HepG2 (cell line): ENCODE data around the gene FAT2. TPM values are rescaled to one million over a fixed set of nuclear protein-coding genes. Genes with fewer than 3 reads are reported as not detected.

Source experiments
- ATAC-seq: fragments of 200-7000 bp; cut with Tn5 transposase; 3 replicates; pipeline ENCODE4 v1.9.1; 2020; ENCODE audit warnings: mild to moderate bottlenecking, moderate library complexity
- BruUV-seq: library from RNA; stranded (reverse); fragments of 400-500 nt; replicated peaks from 2 replicates; lab custom pipeline; 2021; lab: Mats Ljungman, UMichigan
- CTCF ChIA-PET: fragments of 300-600 bp; formaldehyde crosslinking; extraction: SDS; loops from one replicate; lab custom pipeline; 2021; ENCODE audit warnings: low total read pairs, inconsistent platforms, low intra/inter-chr PET ratio; lab: Yijun Ruan, JAX
- POLR2A ChIA-PET: fragments of 350-600 bp; sonication (Branson Sonifier 250); formaldehyde crosslinking; loops from one replicate; lab custom pipeline; 2020; ENCODE audit warnings: antibody characterized with exemption, inconsistent platforms; lab: Yijun Ruan, JAX
- DNase-seq: peaks from one replicate; pipeline ENCODE4 v3.0.0-alpha.2; 2015; ENCODE audit warnings: low spot score
- FAIRE-seq: peaks from 3 replicates; lab custom pipeline; 2011; peaks lifted over from hg19 to GRCh38; lab: Jason Lieb, UNC
- H2AFZ ChIP-seq: one replicate; pipeline ENCODE4 v1.6.1; 2011; ENCODE audit warnings: low read length, inconsistent platforms
- H3K27ac ChIP-seq: fragments of 300-600 bp; 3 replicates; pipeline ENCODE4 v1.8.0; 2011; ENCODE audit warnings: mixed run types, mild to moderate bottlenecking, mixed read lengths, low read length, inconsistent platforms; ENCODE audit not compliant: insufficient read depth; ENCODE audit errors: extremely low read length
- H3K27me3 ChIP-seq, 2 experiments: fragments of 200-600 bp in 1 of 2; 2 replicates in 1 of 2; 3 replicates in 1 of 2; pipeline versions ENCODE4 v1.6.0 to v1.8.0; 2011; ENCODE audit warnings: low read length in 2 of 2, mild to moderate bottlenecking in 2 of 2, moderate library complexity in 2 of 2, inconsistent platforms in 1 of 2; ENCODE audit not compliant: insufficient read depth in 2 of 2, control insufficient read depth in 1 of 2
- H3K36me3 ChIP-seq, 2 experiments: fragments of 200-600 bp in 1 of 2; replicated peaks in 1 of 2; 2 replicates in 1 of 2; 3 replicates in 1 of 2; pipeline versions ENCODE4 v1.5.1 to v1.8.0; 2011; ENCODE audit warnings: low read length in 2 of 2, inconsistent platforms in 1 of 2; ENCODE audit not compliant: insufficient read depth in 2 of 2, control insufficient read depth in 1 of 2
- H3K4me1 ChIP-seq: 2 replicates; pipeline ENCODE4 v1.5.1; 2012; ENCODE audit warnings: low read length, inconsistent platforms; ENCODE audit not compliant: insufficient read depth
- H3K4me2 ChIP-seq: 2 replicates; pipeline ENCODE4 v1.6.0; 2011; ENCODE audit warnings: low read depth, low read length, inconsistent platforms
- H3K4me3 ChIP-seq, 3 experiments: fragments of 200-600 bp in 1 of 3; sonication (generic), shearing (Covaris generic) in 1 of 3; replicated peaks in 1 of 3; 2 replicates each; pipeline ENCODE4 v1.5.1; 2011 to 2016; ENCODE audit warnings: low read length in 3 of 3, inconsistent platforms in 2 of 3, low read depth in 2 of 3, mild to moderate bottlenecking in 2 of 3, control low read depth in 1 of 3, mixed read lengths in 1 of 3; ENCODE audit not compliant: insufficient read depth in 1 of 3
- H3K79me2 ChIP-seq: one replicate; pipeline ENCODE4 v1.6.1; 2011; ENCODE audit warnings: low read length, inconsistent platforms; ENCODE audit not compliant: insufficient read depth
- H3K9ac ChIP-seq: 2 replicates; pipeline ENCODE4 v1.6.0; 2011; ENCODE audit warnings: mild to moderate bottlenecking, low read depth, low read length, inconsistent platforms; ENCODE audit not compliant: insufficient read depth
- H3K9me3 ChIP-seq: 2 replicates; pipeline ENCODE4 v1.5.1; 2012; ENCODE audit warnings: mild to moderate bottlenecking, low read length
- H4K20me1 ChIP-seq: 2 replicates; pipeline ENCODE4 v1.6.0; 2011; ENCODE audit warnings: inconsistent platforms, mild to moderate bottlenecking, low read length, moderate library complexity; ENCODE audit not compliant: insufficient read depth
- ETV5 ChIP-seq: IDR thresholded peaks from 2 replicates; pipeline ENCODE4 v1.6.1; 2018; ENCODE audit warnings: missing biosample characterization, missing genetic modification reagents, inconsistent platforms, borderline replicate concordance
- ETV6 ChIP-seq: sonication (generic); formaldehyde crosslinking; conservative IDR thresholded peaks from 2 replicates; pipeline ENCODE4 v1.4.0; 2020; ENCODE audit warnings: missing genetic modification reagents
- FOXP1 ChIP-seq, 2 experiments: fragments of 450-650 bp in 1 of 2; IDR thresholded peaks; 2 replicates each; pipeline ENCODE4 v1.6.1; 2017 to 2018; ENCODE audit warnings: antibody characterized with exemption in 1 of 2
- KDM6A ChIP-seq: IDR thresholded peaks from 2 replicates; pipeline ENCODE4 v1.6.1; 2016; ENCODE audit warnings: low read depth
- LRRFIP1 ChIP-seq: sonication (generic); formaldehyde crosslinking; conservative IDR thresholded peaks from 2 replicates; pipeline ENCODE4 v1.4.0; 2020; ENCODE audit warnings: missing genetic modification reagents
- MLLT10 ChIP-seq: sonication (generic); formaldehyde crosslinking; IDR thresholded peaks from 2 replicates; pipeline ENCODE4 v1.4.0; 2020; ENCODE audit warnings: missing genetic modification reagents
- MYNN ChIP-seq: sonication (generic); formaldehyde crosslinking; IDR thresholded peaks from 2 replicates; pipeline ENCODE4 v1.4.0; 2020; ENCODE audit warnings: mild to moderate bottlenecking, low read depth, missing genetic modification reagents
- NKX3-1 ChIP-seq: sonication (generic); formaldehyde crosslinking; IDR thresholded peaks from 2 replicates; pipeline ENCODE4 v1.5.0; 2020; ENCODE audit warnings: missing genetic modification reagents
- RELA ChIP-seq: sonication (generic); formaldehyde crosslinking; IDR thresholded peaks from 2 replicates; pipeline ENCODE4 v1.4.0; 2020; ENCODE audit warnings: missing genetic modification reagents
- RFX3 ChIP-seq: IDR thresholded peaks from 2 replicates; pipeline ENCODE4 v1.6.1; 2016; ENCODE audit warnings: missing biosample characterization, missing genetic modification reagents
- SRF ChIP-seq: IDR thresholded peaks from 2 replicates; pipeline ENCODE4 v1.6.1; 2011; ENCODE audit warnings: mild to moderate bottlenecking, low read depth, low read length, moderate library complexity
- ZNF543 ChIP-seq: sonication (generic); formaldehyde crosslinking; IDR thresholded peaks from 2 replicates; pipeline ENCODE4 v1.4.0; 2020; ENCODE audit warnings: mild to moderate bottlenecking, missing genetic modification reagents
- ZNF670 ChIP-seq: sonication (generic); formaldehyde crosslinking; IDR thresholded peaks from 2 replicates; pipeline ENCODE4 v1.8.0; 2022; ENCODE audit warnings: mild to moderate bottlenecking, missing genetic modification reagents, borderline replicate concordance
- ZSCAN21 ChIP-seq: sonication (generic); formaldehyde crosslinking; IDR thresholded peaks from 2 replicates; pipeline ENCODE4 v1.8.0; 2022; ENCODE audit warnings: mild to moderate bottlenecking, missing genetic modification reagents, moderate library complexity, borderline replicate concordance
- WGBS: methylation state at CpG from one replicate; pipeline ENCODE4 v1.1.6; 2017; ENCODE audit warnings: low lambda C conversion rate; 5-methylcytosine and 5-hydroxymethylcytosine counted together
- in situ Hi-C: cut with HindIII; loops from 2 replicates; pipeline ENCODE4 v1.10.0; 2017; ENCODE audit warnings: low pct_unique_long_range_greater_than_20kb; ENCODE audit not compliant: extremely low pct_ligation_motif_present
- intact Hi-C: fragments of 100-400 bp; cut with micrococcal nuclease; formaldehyde crosslinking; loops from one replicate; pipeline ENCODE4 v1.10.0; 2022; ENCODE audit not compliant: unreplicated experiment
- polyA plus RNA-seq, 8 experiments: library from polyadenylated mRNA; depleted of rRNA in 3 of 8; stranded (reverse) in 7 of 8; unstranded in 1 of 8; fragments of >200 nt; fragmentation: Illumina TruSeq in 4 of 8; extraction: Trizol in 4 of 8; gene quantifications; 2 replicates each; pipeline versions ENCODE4 v1.2.1 to v1.2.3, GENCODE V29; 2011 to 2016; ENCODE audit warnings: low read depth in 4 of 8, missing spikeins in 1 of 8, mixed read lengths in 1 of 8; ENCODE audit not compliant: insufficient read depth in 1 of 8
- total RNA-seq, 5 experiments: library from RNA; depleted of rRNA; stranded (reverse); fragments of >200 nt; fragmentation: Illumina TruSeq; extraction: Trizol; gene quantifications; 2 replicates each; pipeline ENCODE4 v1.2.3, GENCODE V29; 2016; ENCODE audit warnings: low read depth in 1 of 5

Gene FAT2
- total and polyA plus RNA-seq, 2 of the 13 experiments (the other 11 are each of a cell fraction or from before 2014, with no cell fraction given): not detected

- CTCF ChIA-PET: no interaction called here
- intact Hi-C loops: no loop called here
- no peak for TF ChIP-seq ETV6
- no peak for TF ChIP-seq ETV5 (CRISPR knock-in tag)
- TF ChIP-seq FOXP1 (IDR thresholded peaks at IDR 0.05): no peak
- no peak for TF ChIP-seq FOXP1 (CRISPR knock-in tag; IDR thresholded peaks at IDR 0.05)
- no peak for TF ChIP-seq RELA (CRISPR knock-in tag)
- TF ChIP-seq NKX3-1 (CRISPR knock-in tag): no peak
- TF ChIP-seq KDM6A (CRISPR knock-in tag): no peak
- TF ChIP-seq LRRFIP1 (CRISPR knock-in tag): no peak
- TF ChIP-seq ZNF543 (CRISPR knock-in tag): no peak
- no peak for TF ChIP-seq SRF
- TF ChIP-seq RFX3 (CRISPR knock-in tag): no peak
- TF ChIP-seq MLLT10 (CRISPR knock-in tag): no peak
- no peak for TF ChIP-seq MYNN
- no peak for TF ChIP-seq ZSCAN21 (CRISPR knock-in tag)
- no peak for TF ChIP-seq ZNF670
Observed at GRCh38 chr5:151555760-151556576, 35.2 kb downstream of the FAT2 start.

More at GRCh38 chr5:151555760-151556576, 35.2 kb downstream of the FAT2 start:
- in situ Hi-C loops: no loop called here
- no peaks in the 10 kb centered on the region for H3K36me3 ChIP-seq
- peaks cover 0 to 11% of the 10 kb centered on the region in 2 experiments; a peak in 2 of 5 replicates for H3K27me3 ChIP-seq
- no peaks in the 10 kb centered on the region for H3K79me2 ChIP-seq
- H3K27ac ChIP-seq: no peak overlapping the region
- no peak overlapping the region for H3K4me2 ChIP-seq
- no peak overlapping the region for H2AFZ ChIP-seq
- H3K4me1 ChIP-seq: 0 out of 2 replicates have a peak, but pooled peaks cover 6% of the 10 kb centered on the region
- FAIRE-seq (no peak), ATAC-seq (no peak), DNase-seq (no peak)
- H3K4me3 ChIP-seq: no peak overlapping the region
- WGBS: 4% methylated on average over 4 of the region's 4 CpGs
- POLR2A ChIA-PET: no interaction called here
- BruUV-seq: no TSS peak
- no peak overlapping the region for H3K9ac ChIP-seq
- no peaks in the 10 kb centered on the region for H3K9me3 ChIP-seq
- H4K20me1 ChIP-seq: no peaks in the 10 kb centered on the region
